Hepatic stellate cell (primary cell): ENCODE measurements around the gene HES6.
A peak's percentile ranks its signal among the peaks of the same experiment; 100 is the strongest.
"Not testable (repeated sequence)": the region's sequence is repeated elsewhere in the genome, so short reads cannot be mapped to it uniquely, and the experiment has no call there.

ENCODE experiments used
- DNase-seq: peaks from one replicate; pipeline ENCODE4 v3.0.0; 2011; ENCODE audit warnings: low spot score

The HES6 gene

GRCh38 chr2:238273433-238273832 is 33.6 kb upstream of the HES6 start:
- DNase-seq = not testable (repeated sequence)

GRCh38 chr2:238272156-238272555 is 32.3 kb upstream of the HES6 start:
- no peak for DNase-seq

DNA sequence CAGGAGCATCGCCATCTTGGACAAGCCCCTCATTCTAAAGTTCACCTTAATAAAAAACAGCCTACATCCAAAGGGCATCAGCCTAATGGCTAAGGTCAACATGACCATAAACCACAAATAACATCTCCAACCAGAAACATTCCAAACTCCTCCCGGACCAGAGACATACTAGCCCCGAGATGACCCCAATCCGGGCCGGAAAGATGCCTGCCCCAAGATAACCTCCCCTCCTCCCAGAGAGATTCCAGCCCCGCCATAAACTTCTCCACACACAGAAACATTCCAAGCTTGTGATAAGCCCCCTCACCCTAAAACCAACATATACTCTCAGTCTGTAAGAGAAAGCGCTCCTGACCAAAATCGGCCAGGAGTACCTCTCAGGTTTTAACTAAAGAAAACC is 31.8 kb upstream of the HES6 start:
- not testable (repeated sequence) for DNase-seq

DNA sequence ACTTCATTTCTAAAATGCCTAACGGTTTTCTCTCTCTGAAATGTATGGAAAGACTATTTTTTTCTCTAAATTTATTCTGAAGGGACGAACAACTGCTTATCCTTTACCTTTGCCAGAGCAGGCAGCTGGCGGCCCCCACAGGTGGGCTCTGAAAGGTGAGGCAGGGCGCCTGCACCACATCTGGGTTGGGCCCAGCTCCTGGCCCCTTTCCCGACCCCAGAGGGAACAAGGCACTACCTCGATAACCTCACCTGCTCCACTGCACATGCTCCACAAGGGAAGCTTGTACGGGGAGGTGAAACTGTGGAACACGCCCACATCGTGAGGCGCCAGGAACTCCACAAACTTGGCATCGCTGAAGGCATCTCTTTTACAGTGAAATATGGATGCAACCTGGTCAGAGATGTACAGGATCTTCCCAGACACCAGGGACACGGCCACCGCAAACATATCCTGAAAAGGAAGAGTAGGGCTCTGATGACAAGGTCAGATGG is 31.3 kb upstream of the HES6 start:
- no peak for DNase-seq

DNA sequence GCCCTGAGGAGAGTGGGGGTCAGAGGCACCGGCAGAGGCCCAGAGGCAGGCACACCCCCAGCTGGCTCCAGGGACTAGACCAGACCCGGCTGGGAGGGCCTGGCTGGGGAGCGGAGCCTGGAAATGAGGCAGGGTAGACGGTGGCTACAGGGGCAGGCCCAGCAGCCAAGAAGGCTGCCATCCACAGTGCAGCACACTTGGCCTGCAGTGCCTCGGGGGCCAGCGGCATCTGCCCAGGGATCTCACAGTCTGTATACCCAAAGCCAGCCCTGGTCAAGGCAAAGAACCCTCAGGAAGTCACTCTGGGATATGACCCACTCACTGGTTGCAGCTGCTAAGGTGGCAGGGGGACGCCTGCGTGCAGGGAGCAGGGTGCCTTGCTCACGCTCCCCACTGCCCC is 30.8 kb upstream of the HES6 start:
- no peak for DNase-seq

DNA sequence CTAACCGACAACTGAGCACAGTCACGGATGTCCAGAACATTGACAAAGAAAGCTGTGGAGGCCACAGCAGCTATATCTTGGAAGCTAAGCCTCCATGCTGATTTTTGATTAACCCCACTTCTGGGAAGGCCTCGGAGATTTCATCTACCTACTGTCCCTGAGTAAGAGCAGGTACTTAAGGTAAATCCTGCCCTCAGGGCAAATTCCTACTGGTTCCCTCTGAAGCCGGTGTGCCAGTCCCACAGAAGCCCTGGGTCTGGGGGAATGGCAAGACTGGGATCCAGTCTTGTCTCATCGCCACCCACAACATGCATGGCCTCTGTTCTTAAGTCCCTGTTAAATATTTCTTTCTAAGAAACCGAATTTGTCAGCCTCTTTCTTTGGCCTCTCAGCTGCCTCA is 29.9 kb upstream of the HES6 start:
- DNase-seq = no peak

DNA sequence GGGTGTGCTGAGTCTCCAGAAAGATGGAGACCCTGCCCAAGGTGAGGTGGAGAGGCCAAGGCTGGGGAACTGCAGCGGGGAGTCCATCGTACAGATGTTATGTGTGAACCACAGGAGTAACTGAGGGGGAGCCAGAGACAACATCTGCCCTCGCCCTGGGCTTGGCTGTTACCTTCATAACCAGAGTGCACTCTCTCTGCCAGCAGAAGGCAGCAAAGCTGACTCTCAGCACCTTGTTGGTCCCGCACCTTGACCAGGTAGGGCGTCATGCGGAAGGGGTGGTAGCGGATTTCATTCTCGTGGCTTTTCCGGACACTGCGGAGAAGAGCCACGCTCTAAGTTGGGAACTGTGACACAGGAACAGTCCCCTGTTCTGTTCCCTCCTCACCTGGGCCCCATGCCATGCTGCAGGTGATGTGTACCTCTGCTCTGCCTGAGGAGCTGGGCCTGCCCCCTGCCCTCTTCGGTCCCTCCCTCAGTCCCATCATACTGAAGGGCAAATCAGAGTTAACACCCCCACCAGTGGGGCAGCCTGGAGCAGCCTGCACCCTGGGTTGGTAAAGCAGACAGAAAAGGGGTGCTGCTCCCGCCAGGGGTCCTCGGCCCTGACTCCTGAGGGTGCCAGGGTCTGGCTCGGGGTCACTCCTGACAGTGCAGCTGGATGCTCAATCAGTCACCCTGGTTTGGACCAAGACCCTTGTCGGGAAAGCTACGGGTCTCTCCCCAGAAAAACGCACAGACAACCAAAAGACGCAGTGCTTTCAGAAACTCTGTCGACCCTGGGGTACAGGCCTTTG is 28.2 kb upstream of the HES6 start:
- no peak for DNase-seq

DNA sequence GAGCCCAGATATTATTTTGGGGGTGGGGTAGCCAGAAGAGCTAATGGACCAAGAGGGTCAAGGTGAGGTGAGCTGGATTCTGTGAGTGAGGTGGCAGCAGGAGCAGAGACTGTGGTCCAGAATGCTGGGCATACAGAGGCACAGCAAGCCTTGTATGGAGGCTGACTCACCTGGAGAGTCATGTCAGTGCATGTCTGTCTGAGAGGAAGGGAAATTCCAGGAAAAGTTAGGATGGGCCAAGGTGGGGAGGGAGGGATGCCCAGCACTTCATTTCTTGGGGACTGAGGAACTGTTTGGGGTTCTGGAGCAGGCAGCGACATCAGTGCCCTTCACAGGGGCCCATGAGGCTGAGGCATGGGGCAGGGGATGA is 27.5 kb upstream of the HES6 start:
- DNase-seq = no peak

- no peak for DNase-seq
These were observed 25.8 kb upstream of the HES6 start for GRCh38 chr2:238265605-238266004.

DNA sequence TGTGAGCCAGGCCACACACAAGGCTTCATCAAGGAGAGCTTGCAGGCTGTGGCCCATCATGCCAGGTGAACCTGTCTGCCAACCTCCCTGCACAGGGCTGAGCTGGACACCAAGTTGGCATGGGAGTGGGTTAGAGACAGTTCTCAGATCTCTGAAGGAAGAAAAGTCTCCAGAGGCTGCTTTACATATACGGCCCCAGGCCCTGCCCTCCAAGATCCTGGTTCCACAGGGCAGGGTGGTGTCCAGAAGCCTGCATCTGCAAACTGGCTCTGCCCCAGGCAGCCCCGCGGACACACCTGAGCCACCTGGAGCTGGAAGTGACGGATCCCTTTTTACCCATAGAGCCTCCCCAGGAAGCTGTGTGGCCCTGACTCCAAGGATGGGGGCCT is 24.2 kb upstream of the HES6 start:
- DNase-seq = no peak

GRCh38 chr2:238263204-238264071 is 23.6 kb upstream of the HES6 start:
- peak; percentile 95 for DNase-seq

GRCh38 chr2:238262496-238263122 is 22.8 kb upstream of the HES6 start:
- DNase-seq = no peak

- no peak for DNase-seq
These were observed 22.0 kb upstream of the HES6 start for GRCh38 chr2:238261718-238262375.

DNA sequence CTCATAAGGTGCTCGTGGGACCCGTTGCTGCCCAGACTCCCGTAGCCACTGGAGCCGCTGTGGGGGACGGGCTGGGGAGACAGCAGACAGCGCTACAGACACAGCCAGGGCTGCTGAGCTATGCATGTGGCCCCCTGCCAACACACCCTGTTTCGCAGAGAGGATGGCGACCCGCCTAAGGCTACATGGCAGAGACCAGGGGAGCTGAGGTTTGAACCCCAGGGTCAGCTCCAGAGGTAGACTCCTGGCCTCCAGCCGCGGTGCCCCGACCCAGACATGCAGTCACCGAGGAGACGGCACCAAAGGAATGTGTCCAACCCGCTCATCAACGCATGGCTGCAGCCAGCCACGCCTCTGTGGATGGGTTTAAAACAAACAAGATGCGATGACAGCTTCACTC is 21.0 kb upstream of the HES6 start:
- no peak for DNase-seq

GRCh38 chr2:238259061-238260020 is 19.5 kb upstream of the HES6 start:
- DNase-seq = no peak

- DNase-seq = no peak
These were observed 18.2 kb upstream of the HES6 start for GRCh38 chr2:238257786-238258700.

DNA sequence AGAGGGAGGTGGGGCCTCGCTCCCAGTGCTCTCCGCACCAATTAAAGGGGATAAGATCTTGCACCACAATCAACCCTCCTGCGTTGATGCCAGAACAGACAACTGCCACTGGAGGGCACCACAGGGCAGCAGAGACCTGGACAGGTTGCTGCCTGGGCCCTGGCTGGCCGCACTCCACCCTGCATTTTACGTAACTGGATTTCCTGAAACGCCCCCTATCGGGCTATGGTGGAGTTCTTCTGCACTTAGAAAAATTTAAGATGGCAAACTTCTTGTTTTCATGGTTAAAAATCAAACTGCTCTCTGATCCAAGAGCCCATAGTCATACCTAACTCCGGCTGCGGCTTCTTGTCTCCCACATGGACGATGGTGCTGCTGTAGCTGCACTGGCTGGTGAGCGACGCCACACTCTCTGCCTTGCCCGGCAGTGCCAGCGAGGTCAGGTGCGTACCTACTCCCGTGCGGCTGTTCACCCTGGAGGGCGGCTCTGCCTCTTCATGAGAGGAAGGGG is 16.8 kb upstream of the HES6 start:
- DNase-seq = peak; percentile 67

DNA sequence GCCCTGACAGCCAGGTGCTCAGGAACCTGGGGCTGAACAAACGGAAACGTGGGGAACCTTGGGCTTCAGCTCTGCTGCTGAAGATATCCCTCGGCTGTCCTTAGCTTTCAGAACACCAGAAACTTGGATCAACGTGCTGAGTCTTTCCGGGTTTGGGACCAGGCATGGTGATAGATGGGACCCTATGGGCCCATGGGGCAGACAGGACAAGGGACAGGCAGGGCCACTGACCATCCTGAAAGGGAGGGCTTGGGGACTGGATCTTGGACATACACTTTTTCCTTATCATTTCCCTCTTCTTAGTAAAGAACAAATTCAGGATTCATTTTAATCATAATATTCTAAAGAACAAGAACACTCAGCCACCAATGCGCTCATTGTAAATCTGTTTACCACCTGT is 16.3 kb upstream of the HES6 start:
- DNase-seq = no peak

- DNase-seq = no peak
These were observed 15.8 kb upstream of the HES6 start for GRCh38 chr2:238255636-238256035.

DNA sequence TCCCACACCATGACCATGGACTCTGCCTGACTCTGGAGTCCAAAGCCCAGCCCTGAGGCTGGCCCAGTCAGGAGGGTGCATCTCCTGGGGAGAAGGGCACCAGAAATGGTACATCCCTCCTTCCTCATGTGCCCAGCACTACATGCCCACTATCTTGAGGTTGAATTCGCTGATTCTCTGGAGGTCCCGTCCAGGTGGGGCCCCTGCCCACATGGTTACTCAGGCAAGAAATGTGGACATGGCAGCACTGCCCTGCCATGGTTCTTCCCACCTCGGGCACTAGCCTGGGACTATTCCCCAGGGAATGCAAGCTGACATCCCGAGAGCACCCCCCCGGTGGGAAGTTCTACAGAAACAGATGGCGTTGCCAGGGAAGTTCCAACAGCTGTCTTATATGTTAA is 15.3 kb upstream of the HES6 start:
- no peak for DNase-seq
